Stomach (tissue), 9 donors: ENCODE measurements around the gene MICALL1. TPM values are rescaled to one million over a fixed set of nuclear protein-coding genes. Genes with fewer than 3 reads are reported as not detected.

Experiments
- DNase-seq, 2 donors: peaks; one replicate each; pipeline versions ENCODE4 v3.0.0 to v3.0.0-alpha.2; 2013 to 2019
- H3K27ac ChIP-seq, 5 donors: fragments of 200-600 bp in 4 of 5; sonication (generic) in 4 of 5; one replicate each; pipeline ENCODE4 v1.5.1; 2013 to 2019; ENCODE audit warnings: mild to moderate bottlenecking in 1 of 5, moderate library complexity in 1 of 5
- H3K27me3 ChIP-seq, 3 donors: fragments of 200-600 bp; sonication (generic); one replicate each; pipeline ENCODE4 v1.5.1; 2017 to 2019; ENCODE audit warnings: mixed run types in 1 of 3
- H3K36me3 ChIP-seq, 4 donors: fragments of 200-600 bp; sonication (generic); 1 replicate in 3 of 4; 2 replicates in 1 of 4; pipeline ENCODE4 v1.5.1; 2016 to 2019
- H3K4me1 ChIP-seq, 4 donors: fragments of 200-600 bp; sonication (generic); one replicate each; pipeline ENCODE4 v1.5.1; 2016 to 2019
- H3K4me3 ChIP-seq, 4 donors: fragments of 200-600 bp; sonication (generic) in 3 of 4; one replicate each; pipeline ENCODE4 v1.5.1; 2016 to 2019; ENCODE audit warnings: mild to moderate bottlenecking in 1 of 4
- H3K9me3 ChIP-seq, 4 donors: fragments of 200-600 bp; sonication (generic); one replicate each; pipeline ENCODE4 v1.5.1; 2016 to 2019
- EP300 ChIP-seq: sonication (generic); formaldehyde crosslinking; IDR thresholded peaks from one replicate; pipeline ENCODE4 v1.6.1; 2017; ENCODE audit warnings: antibody characterized with exemption
- POLR2A ChIP-seq, 4 donors: fragments of 450-650 bp; IDR thresholded peaks; one replicate each; pipeline ENCODE4 v1.6.1; 2016; ENCODE audit warnings: antibody characterized with exemption in 4 of 4, control low read depth in 2 of 4, mild to moderate bottlenecking in 1 of 4, moderate library complexity in 1 of 4
- POLR2AphosphoS5 ChIP-seq, 3 donors: sonication (generic); formaldehyde crosslinking; IDR thresholded peaks; one replicate each; pipeline ENCODE4 v1.6.1; 2016; ENCODE audit warnings: antibody characterized with exemption in 3 of 3
- WGBS, 5 donors: extraction: QIAGEN DNeasy Blood & Tissue Kit in 3 of 5; methylation state at CpG; one replicate each; pipeline versions ENCODE4 v1.1.5 to v1.1.7; 2013 to 2018; 5-methylcytosine and 5-hydroxymethylcytosine counted together
- intact Hi-C: fragments of 100-400 bp; cut with DNase I; formaldehyde crosslinking; loops from one replicate; pipeline ENCODE4 v1.15.1; 2023; ENCODE audit warnings: low total_unique reads
- polyA plus RNA-seq, 3 donors: library from polyadenylated mRNA; stranded (reverse); fragments of 200-250 nt; gene quantifications; one replicate each; pipeline ENCODE4 v1.2.3, GENCODE V29; 2013
- total RNA-seq, 5 donors: library from RNA; depleted of rRNA; stranded (reverse); fragments of >200 nt; gene quantifications; one replicate each; pipeline versions ENCODE4 v1.1.0 to v1.2.3, GENCODE V29; 2014 to 2016
- TF ChIP-seq, protein P1 (sequence below), 7 experiments: fragments of 450-650 bp in 4 of 7; fragments of 200-600 bp in 3 of 7; sonication (generic) in 3 of 7; IDR thresholded peaks; one replicate each; pipeline ENCODE4 v1.5.1; 2016 to 2019; ENCODE audit warnings: antibody characterized with exemption in 7 of 7, control low read depth in 2 of 7, mild to moderate bottlenecking in 1 of 7
- donor health status: healthy with polysubstance abuse.
- donor health status: Bipolar disorder and iron deficiency.
- donor health status: healthy.

Gene MICALL1
- total and polyA plus RNA-seq, 8 donors, result 17.7 to 155 (median 54.7) TPM

DNA sequence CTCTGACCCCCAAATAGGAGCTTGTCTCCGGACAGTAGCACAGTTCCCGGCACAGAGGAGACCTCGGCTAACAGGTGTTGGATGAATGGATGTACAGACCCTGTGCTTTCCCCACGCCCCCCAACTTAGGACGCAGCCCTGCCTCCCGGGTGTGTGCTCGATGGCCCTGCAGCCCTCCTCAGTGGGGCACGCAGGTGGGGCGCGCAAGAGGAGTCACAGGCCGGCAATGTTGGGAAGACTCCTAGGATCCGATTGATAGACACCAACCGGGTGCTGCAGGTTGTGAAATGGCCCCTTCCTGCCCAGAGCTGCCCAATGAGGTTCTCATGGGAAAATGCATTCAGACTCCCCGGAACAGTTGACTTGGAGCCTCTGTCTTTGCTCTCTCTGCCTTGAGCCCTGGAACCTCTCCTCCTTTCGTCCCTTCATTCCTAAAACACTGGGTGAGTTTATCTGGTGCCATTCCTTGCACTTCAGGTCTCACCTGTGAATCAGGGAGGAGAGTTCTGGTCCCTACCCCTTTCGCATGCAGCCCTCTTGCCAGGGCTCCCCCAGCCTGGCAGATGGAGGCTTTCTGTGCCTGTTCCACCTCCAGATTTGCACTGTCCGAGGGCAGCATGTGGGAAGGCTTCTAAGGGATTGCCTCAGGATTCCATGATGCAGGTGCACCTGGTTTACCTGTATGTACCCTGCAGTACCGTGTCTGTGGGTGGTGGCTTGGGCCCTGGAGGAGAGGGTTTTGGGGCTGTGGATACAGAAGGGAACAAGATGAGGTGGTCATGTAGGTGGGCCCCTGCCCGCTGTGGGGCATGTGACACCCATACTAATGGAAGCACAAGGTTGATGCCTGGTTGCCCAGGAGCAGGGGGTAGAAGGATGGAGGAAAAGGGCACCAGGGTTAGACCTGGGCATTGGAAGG, 1.2 kb downstream of the MICALL1 start:
- TF ChIP-seq POLR2A (IDR thresholded peaks at IDR 0.05) (no peak), EP300 (no peak), POLR2AphosphoS5 (IDR thresholded peaks at IDR 0.05) (no peak)
- TF ChIP-seq, protein P1, sequence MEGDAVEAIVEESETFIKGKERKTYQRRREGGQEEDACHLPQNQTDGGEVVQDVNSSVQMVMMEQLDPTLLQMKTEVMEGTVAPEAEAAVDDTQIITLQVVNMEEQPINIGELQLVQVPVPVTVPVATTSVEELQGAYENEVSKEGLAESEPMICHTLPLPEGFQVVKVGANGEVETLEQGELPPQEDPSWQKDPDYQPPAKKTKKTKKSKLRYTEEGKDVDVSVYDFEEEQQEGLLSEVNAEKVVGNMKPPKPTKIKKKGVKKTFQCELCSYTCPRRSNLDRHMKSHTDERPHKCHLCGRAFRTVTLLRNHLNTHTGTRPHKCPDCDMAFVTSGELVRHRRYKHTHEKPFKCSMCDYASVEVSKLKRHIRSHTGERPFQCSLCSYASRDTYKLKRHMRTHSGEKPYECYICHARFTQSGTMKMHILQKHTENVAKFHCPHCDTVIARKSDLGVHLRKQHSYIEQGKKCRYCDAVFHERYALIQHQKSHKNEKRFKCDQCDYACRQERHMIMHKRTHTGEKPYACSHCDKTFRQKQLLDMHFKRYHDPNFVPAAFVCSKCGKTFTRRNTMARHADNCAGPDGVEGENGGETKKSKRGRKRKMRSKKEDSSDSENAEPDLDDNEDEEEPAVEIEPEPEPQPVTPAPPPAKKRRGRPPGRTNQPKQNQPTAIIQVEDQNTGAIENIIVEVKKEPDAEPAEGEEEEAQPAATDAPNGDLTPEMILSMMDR (IDR thresholded peaks at IDR 0.05), result no peak

GRCh38 chr22:37909766-37910165, 3.7 kb downstream of the MICALL1 start:
- intact Hi-C loops, result no loop called here
- H3K9me3 ChIP-seq, result no peaks in the 10 kb centered on the region

More for the DNA sequence above, 1.2 kb downstream of the MICALL1 start:
- no peaks in the 10 kb centered on the region for H3K27me3 ChIP-seq
- H3K27ac ChIP-seq, result peak overlapping the region; percentile 86 to 96 (median 93)
- DNase-seq, result no peak
- H3K36me3 ChIP-seq, result peaks cover 3 to 5% (median 4%) of the 10 kb centered on the region in 4 donors
- WGBS, 5 donors, result 28 to 46% (median 31%) methylated on average over 7 to 19 of the region's 19 CpGs
- intact Hi-C loops, result no loop called here
- peaks cover 28 to 73% (median 61%) of the 10 kb centered on the region in 4 donors for H3K4me1 ChIP-seq
- no peaks in the 10 kb centered on the region for H3K9me3 ChIP-seq
- H3K4me3 ChIP-seq, result peak overlapping the region; percentile 67 to 91 (median 80)

DNA sequence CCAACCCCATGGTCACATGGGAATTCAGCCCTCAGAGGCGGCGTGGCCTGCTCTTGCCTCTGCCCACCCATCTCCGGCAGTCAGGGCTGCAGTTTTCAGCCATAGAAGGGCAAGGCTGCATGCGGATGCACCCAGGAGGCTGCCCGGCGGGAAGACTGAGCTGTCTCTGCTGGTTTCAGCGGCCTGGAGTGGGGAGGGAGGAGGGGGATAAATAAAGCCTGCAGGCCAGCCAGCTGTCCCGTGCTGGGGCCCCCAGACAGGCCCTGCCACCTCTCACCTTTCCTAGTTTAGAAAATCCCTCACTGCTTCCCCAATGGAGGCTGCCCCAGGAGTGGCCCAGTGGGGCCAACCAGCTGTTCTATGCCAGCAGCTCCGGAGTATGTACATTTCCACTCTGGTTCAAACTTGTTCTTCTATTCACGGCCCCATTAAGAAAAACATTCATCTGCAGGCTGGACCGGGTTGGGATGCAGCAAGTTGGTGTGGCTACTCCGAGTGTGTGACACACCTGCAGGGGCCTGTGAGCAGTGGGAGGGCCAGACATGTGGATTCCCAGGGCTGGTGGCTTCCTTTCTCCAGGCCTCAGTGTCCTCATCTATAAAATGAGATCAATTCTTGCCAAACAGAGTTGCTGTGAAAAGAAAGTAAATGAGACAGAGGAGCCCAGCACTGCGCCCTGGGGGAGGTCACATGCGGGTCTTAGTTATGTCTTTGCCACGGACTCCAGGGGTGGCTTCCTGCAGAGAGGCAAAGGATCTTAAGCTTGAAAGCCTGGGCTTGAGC, 5.0 kb downstream of the MICALL1 start:
- Histone ChIP-seq H3K4me1 (peaks cover 16 to 65% (median 50%) of the 10 kb centered on the region in 4 donors), H3K27me3 (no peaks in the 10 kb centered on the region), H3K4me3 (peak overlapping the region in 1 of 4 donors; percentile 9), H3K27ac (peak overlapping the region; percentile 55 to 96 (median 73)), H3K36me3 (peaks cover 19 to 43% (median 42%) of the 10 kb centered on the region in 4 donors), H3K9me3 (no peaks in the 10 kb centered on the region)
- intact Hi-C loops, result no loop called here
- TF ChIP-seq EP300, result no peak
- WGBS, 5 donors, result 40 to 67% (median 46%) methylated on average over 11 to 15 of the region's 15 CpGs
- peak in 1 of 2 donors; percentile 58 for DNase-seq

More at GRCh38 chr22:37909766-37910165, 3.7 kb downstream of the MICALL1 start:
- 70 to 90% (median 80%) methylated on average over 7 of the region's 7 CpGs for WGBS, 5 donors
- DNase-seq, result no peak
- Histone ChIP-seq H3K27me3 (no peaks in the 10 kb centered on the region), H3K4me1 (peaks cover 28 to 76% (median 61%) of the 10 kb centered on the region in 4 donors), H3K4me3 (no peak overlapping the region), H3K27ac (peak overlapping the region in 4 of 5 donors; percentile 11 to 96 (median 83)), H3K36me3 (peaks cover 18 to 30% (median 29%) of the 10 kb centered on the region in 4 donors)
- TF ChIP-seq EP300 (no peak), POLR2AphosphoS5 (IDR thresholded peaks at IDR 0.05) (no peak), POLR2A (IDR thresholded peaks at IDR 0.05) (no peak)
- TF ChIP-seq, protein P1 (IDR thresholded peaks at IDR 0.05), result no peak

- no peak for DNase-seq
- no peaks in the 10 kb centered on the region for H3K9me3 ChIP-seq
- intact Hi-C loops, result no loop called here
- peak overlapping the region in 4 of 5 donors; percentile 58 to 96 (median 83) for H3K27ac ChIP-seq
- no peak overlapping the region for H3K4me3 ChIP-seq
- WGBS, 5 donors, result 65 to 76% (median 69%) methylated on average over 7 to 8 of the region's 8 CpGs
- peaks cover 25 to 49% (median 48%) of the 10 kb centered on the region in 4 donors for H3K36me3 ChIP-seq
- no peak for TF ChIP-seq EP300
- TF ChIP-seq POLR2A (IDR thresholded peaks at IDR 0.05), result no peak
- TF ChIP-seq, protein P1 (IDR thresholded peaks at IDR 0.05), result no peak
- no peak for TF ChIP-seq POLR2AphosphoS5 (IDR thresholded peaks at IDR 0.05)
- H3K27me3 ChIP-seq, result no peaks in the 10 kb centered on the region
- H3K4me1 ChIP-seq, result peaks cover 16 to 64% (median 49%) of the 10 kb centered on the region in 4 donors
Observed at GRCh38 chr22:37911697-37912096, 5.6 kb downstream of the MICALL1 start.
